H9 (cell line): Measurements from ENCODE around the gene KCNIP1. TPM values are rescaled to one million over a fixed set of nuclear protein-coding genes. Genes with fewer than 3 reads are reported as not detected.

ENCODE experiments used
- DNase-seq: peaks from one replicate; pipeline ENCODE4 v3.0.0-alpha.2; 2017
- H2AFZ ChIP-seq: one replicate; pipeline ENCODE4 v1.6.1; 2013; ENCODE audit warnings: mild to moderate bottlenecking, low read length, control low read depth, moderate library complexity
- H2AK5ac ChIP-seq: 2 replicates; pipeline ENCODE4 v1.6.1; 2013; ENCODE audit warnings: low read length, control low read depth, mixed read lengths; ENCODE audit not compliant: insufficient read length
- H2BK120ac ChIP-seq: one replicate; pipeline ENCODE4 v1.6.1; 2013; ENCODE audit warnings: low read depth, mild to moderate bottlenecking, low read length, control low read depth, inconsistent platforms; ENCODE audit not compliant: poor library complexity, severe bottlenecking
- H2BK12ac ChIP-seq: 2 replicates; pipeline ENCODE4 v1.6.1; 2013; ENCODE audit warnings: low read length, control low read depth, mixed read lengths, low read depth; ENCODE audit not compliant: insufficient read length
- H2BK15ac ChIP-seq: 2 replicates; pipeline ENCODE4 v1.6.1; 2013; ENCODE audit warnings: low read depth, low read length, control low read depth
- H2BK20ac ChIP-seq: one replicate; pipeline ENCODE4 v1.6.1; 2013; ENCODE audit warnings: low read depth, mild to moderate bottlenecking, low read length, control low read depth, inconsistent platforms; ENCODE audit not compliant: poor library complexity, severe bottlenecking
- H2BK5ac ChIP-seq: 2 replicates; pipeline ENCODE4 v1.6.1; 2013; ENCODE audit warnings: low read length, control low read depth, mixed read lengths; ENCODE audit not compliant: insufficient read length
- H3K14ac ChIP-seq: 2 replicates; pipeline ENCODE4 v1.6.1; 2013; ENCODE audit warnings: low read length, control low read depth; ENCODE audit not compliant: insufficient read depth
- H3K18ac ChIP-seq: 2 replicates; pipeline ENCODE4 v1.6.1; 2013; ENCODE audit warnings: low read depth, mild to moderate bottlenecking, mixed read lengths, low read length, control low read depth; ENCODE audit not compliant: insufficient read length
- H3K23ac ChIP-seq: 2 replicates; pipeline ENCODE4 v1.6.1; 2013; ENCODE audit warnings: low read length, control low read depth, mixed read lengths, low read depth; ENCODE audit not compliant: insufficient read length
- H3K23me2 ChIP-seq: 2 replicates; pipeline ENCODE4 v1.6.1; 2013; ENCODE audit warnings: low read depth, mild to moderate bottlenecking, mixed read lengths, low read length, control low read depth; ENCODE audit not compliant: insufficient read length, poor library complexity, severe bottlenecking
- H3K27ac ChIP-seq: 2 replicates; pipeline ENCODE4 v1.5.1; 2013; ENCODE audit warnings: low read length, control low read depth, mixed read lengths, low read depth; ENCODE audit not compliant: insufficient read length
- H3K27me3 ChIP-seq: 2 replicates; pipeline ENCODE4 v1.6.1; 2013; ENCODE audit warnings: low read length, control low read depth, inconsistent platforms; ENCODE audit not compliant: insufficient read depth
- H3K4ac ChIP-seq: 2 replicates; pipeline ENCODE4 v1.6.1; 2013; ENCODE audit warnings: low read depth, mild to moderate bottlenecking, control low read depth, inconsistent platforms, low read length, moderate library complexity
- H3K4me1 ChIP-seq: 2 replicates; pipeline ENCODE4 v1.6.1; 2013; ENCODE audit warnings: low read length, control low read depth, inconsistent platforms; ENCODE audit not compliant: insufficient read depth
- H3K4me2 ChIP-seq: 2 replicates; pipeline ENCODE4 v1.6.1; 2013; ENCODE audit warnings: low read length, control low read depth, mixed read lengths; ENCODE audit not compliant: insufficient read length, insufficient read depth
- H3K56ac ChIP-seq: 2 replicates; pipeline ENCODE4 v1.6.1; 2013; ENCODE audit warnings: low read depth, mild to moderate bottlenecking, mixed read lengths, low read length, control low read depth; ENCODE audit not compliant: insufficient read length
- H3K79me1 ChIP-seq: 2 replicates; pipeline ENCODE4 v1.6.1; 2013; ENCODE audit warnings: low read depth, mild to moderate bottlenecking, moderate library complexity, low read length, control low read depth, inconsistent platforms; ENCODE audit not compliant: insufficient read depth, poor library complexity, severe bottlenecking
- H3K79me2 ChIP-seq: 2 replicates; pipeline ENCODE4 v1.6.1; 2013; ENCODE audit warnings: low read length, control low read depth, inconsistent platforms; ENCODE audit not compliant: insufficient read depth
- H3K9ac ChIP-seq: 2 replicates; pipeline ENCODE4 v1.6.1; 2013; ENCODE audit warnings: low read length, control low read depth, mixed read lengths; ENCODE audit not compliant: insufficient read length; ENCODE audit errors: extremely low read depth
- H3K9me3 ChIP-seq: one replicate; pipeline ENCODE4 v1.6.1; 2013; ENCODE audit warnings: low read depth, low read length, inconsistent platforms; ENCODE audit not compliant: control insufficient read depth
- H3T11ph ChIP-seq: one replicate; pipeline ENCODE4 v1.6.1; 2013; ENCODE audit warnings: mild to moderate bottlenecking, low read length, control low read depth, inconsistent platforms
- H4K20me1 ChIP-seq: one replicate; pipeline ENCODE4 v1.6.1; 2013; ENCODE audit not compliant: control insufficient read depth, insufficient read length, insufficient read depth
- H4K5ac ChIP-seq: 2 replicates; pipeline ENCODE4 v1.6.1; 2013; ENCODE audit warnings: low read depth, mild to moderate bottlenecking, mixed read lengths, low read length, control low read depth; ENCODE audit not compliant: insufficient read length
- H4K8ac ChIP-seq: replicated peaks from 2 replicates; pipeline ENCODE4 v1.6.1; 2013; ENCODE audit warnings: low read length, control low read depth, mixed read lengths, low read depth; ENCODE audit not compliant: insufficient read length
- H4K91ac ChIP-seq: 2 replicates; pipeline ENCODE4 v1.6.1; 2013; ENCODE audit warnings: low read depth, mild to moderate bottlenecking, moderate library complexity, mixed read lengths, low read length, control low read depth; ENCODE audit not compliant: insufficient read length
- H3K27ac Mint-ChIP-seq, 3 experiments: 2 replicates in 2 of 3; 3 replicates in 1 of 3; pipeline ENCODE4 v1.8.0; 2020 to 2021; ENCODE audit warnings: mixed read lengths in 3 of 3, mild to moderate bottlenecking in 1 of 3, moderate library complexity in 1 of 3
- H3K27me3 Mint-ChIP-seq: 2 replicates; pipeline ENCODE4 v1.8.0; 2021; ENCODE audit warnings: low read depth, mild to moderate bottlenecking, moderate library complexity, mixed read lengths
- H3K36me3 Mint-ChIP-seq, 3 experiments: 2 replicates in 2 of 3; 3 replicates in 1 of 3; pipeline ENCODE4 v1.8.0; 2020 to 2021; ENCODE audit warnings: low read depth in 3 of 3, mixed read lengths in 3 of 3; ENCODE audit not compliant: insufficient read depth in 1 of 3
- H3K4me1 Mint-ChIP-seq, 2 experiments: 2 replicates each; pipeline ENCODE4 v1.8.0; 2020; ENCODE audit warnings: mixed read lengths in 2 of 2
- H3K4me3 Mint-ChIP-seq, 2 experiments: 2 replicates in 1 of 2; 3 replicates in 1 of 2; pipeline ENCODE4 v1.8.0; 2020 to 2021; ENCODE audit warnings: mild to moderate bottlenecking in 2 of 2, mixed read lengths in 2 of 2, moderate library complexity in 1 of 2
- H3K9me3 Mint-ChIP-seq, 2 experiments: 2 replicates in 1 of 2; 3 replicates in 1 of 2; pipeline ENCODE4 v1.8.0; 2020; ENCODE audit warnings: mild to moderate bottlenecking in 2 of 2, mixed read lengths in 2 of 2, moderate library complexity in 1 of 2
- WGBS: extraction: QIAGEN DNeasy Blood & Tissue Kit; methylation state at CpG from one replicate; pipeline ENCODE4 v1.1.7; 2013; ENCODE audit warnings: missing lambda C conversion rate, low lambda C conversion rate, mixed read lengths; ENCODE audit not compliant: insufficient read length; ENCODE audit errors: extremely low coverage; 5-methylcytosine and 5-hydroxymethylcytosine counted together
- total RNA-seq: library from RNA; stranded (reverse); gene quantifications from 2 replicates; pipeline ENCODE4 v1.2.1, GENCODE V29; 2021
- TF ChIP-seq, protein P1 (sequence below): fragments of 200-600 bp; sonication (generic); conservative IDR thresholded peaks from 3 replicates; pipeline ENCODE4 v1.8.0; 2021; ENCODE audit warnings: antibody characterized with exemption, mild to moderate bottlenecking

Gene KCNIP1
- total RNA-seq, 1 experiment from 2014 or later, result 0.63 TPM

DNA sequence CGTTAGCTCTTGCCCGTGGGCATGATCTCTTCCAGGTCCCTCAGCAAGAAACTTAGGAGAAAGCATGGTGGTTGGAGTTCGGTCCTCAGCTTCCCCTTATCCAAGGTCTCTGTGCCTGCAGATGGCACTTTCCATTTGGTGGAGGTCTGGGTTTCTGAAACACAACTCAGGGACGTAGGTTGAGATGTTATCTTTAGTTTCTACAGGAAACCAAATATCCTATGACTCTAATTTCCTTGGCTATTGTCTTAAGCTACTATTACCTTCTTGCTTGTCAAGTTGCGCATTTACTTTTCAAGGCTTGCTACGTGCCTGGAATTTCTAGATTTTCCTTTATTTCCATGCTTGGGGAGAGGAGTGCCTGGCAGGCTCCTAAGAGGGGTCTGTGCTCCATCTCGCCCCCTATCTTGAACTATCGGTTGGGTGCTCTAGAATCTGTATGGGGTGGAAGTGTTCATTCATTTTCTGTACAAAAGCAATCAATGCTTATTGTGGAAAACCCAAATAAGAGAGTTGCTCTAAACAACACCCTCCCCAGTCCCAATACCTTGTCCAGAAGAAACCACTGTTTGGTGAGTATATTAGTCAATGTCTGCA is 32.9 kb upstream of the KCNIP1 start:
- no peaks in the 10 kb centered on the region for H3K9me3 ChIP-seq
- peak; percentile 20 for DNase-seq
- WGBS, result no CpG with 5 or more reads among the region's 8 CpGs
- no peaks in the 10 kb centered on the region; the same call in 1 of the 2 replicates for H3K4me1 ChIP-seq
- Mint-ChIP-seq H3K36me3 (no peaks in the 10 kb centered on the region), H3K27me3 (peaks cover 7% of the 10 kb centered on the region), H3K4me1 (peaks cover 29 to 34% of the 10 kb centered on the region in 2 experiments), H3K9me3 (peaks cover 0 to 2% of the 10 kb centered on the region in 2 experiments; a peak in 1 of 5 replicates), H3K4me3 (no peak overlapping the region), H3K27ac (no peak overlapping the region)
- no peak overlapping the region for H2BK15ac ChIP-seq
- no peak overlapping the region for H2AK5ac ChIP-seq
- H4K91ac ChIP-seq, result no peak overlapping the region
- H3K27me3 ChIP-seq, result no peaks in the 10 kb centered on the region
- no peak overlapping the region for H2BK120ac ChIP-seq
- H2BK20ac ChIP-seq, result no peak overlapping the region
- no peak overlapping the region for H3K4ac ChIP-seq
- no peak overlapping the region for H3K27ac ChIP-seq
- no peaks in the 10 kb centered on the region for H3K23me2 ChIP-seq
- H3K23ac ChIP-seq, result no peak overlapping the region
- H3K18ac ChIP-seq, result no peak overlapping the region
- H3K79me2 ChIP-seq, result no peaks in the 10 kb centered on the region
- no peaks in the 10 kb centered on the region for H4K20me1 ChIP-seq
- H3K4me2 ChIP-seq, result no peak overlapping the region
- no peak overlapping the region for H3K9ac ChIP-seq
- H4K8ac ChIP-seq, result no peak overlapping the region
- H3K14ac ChIP-seq, result no peak overlapping the region
- no peaks in the 10 kb centered on the region for H3K79me1 ChIP-seq
- H2BK5ac ChIP-seq, result no peak overlapping the region
- H4K5ac ChIP-seq, result no peak overlapping the region
- no peak overlapping the region for H2AFZ ChIP-seq
- TF ChIP-seq, protein P1, sequence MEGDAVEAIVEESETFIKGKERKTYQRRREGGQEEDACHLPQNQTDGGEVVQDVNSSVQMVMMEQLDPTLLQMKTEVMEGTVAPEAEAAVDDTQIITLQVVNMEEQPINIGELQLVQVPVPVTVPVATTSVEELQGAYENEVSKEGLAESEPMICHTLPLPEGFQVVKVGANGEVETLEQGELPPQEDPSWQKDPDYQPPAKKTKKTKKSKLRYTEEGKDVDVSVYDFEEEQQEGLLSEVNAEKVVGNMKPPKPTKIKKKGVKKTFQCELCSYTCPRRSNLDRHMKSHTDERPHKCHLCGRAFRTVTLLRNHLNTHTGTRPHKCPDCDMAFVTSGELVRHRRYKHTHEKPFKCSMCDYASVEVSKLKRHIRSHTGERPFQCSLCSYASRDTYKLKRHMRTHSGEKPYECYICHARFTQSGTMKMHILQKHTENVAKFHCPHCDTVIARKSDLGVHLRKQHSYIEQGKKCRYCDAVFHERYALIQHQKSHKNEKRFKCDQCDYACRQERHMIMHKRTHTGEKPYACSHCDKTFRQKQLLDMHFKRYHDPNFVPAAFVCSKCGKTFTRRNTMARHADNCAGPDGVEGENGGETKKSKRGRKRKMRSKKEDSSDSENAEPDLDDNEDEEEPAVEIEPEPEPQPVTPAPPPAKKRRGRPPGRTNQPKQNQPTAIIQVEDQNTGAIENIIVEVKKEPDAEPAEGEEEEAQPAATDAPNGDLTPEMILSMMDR, result peak; percentile 51
- no peak overlapping the region for H3K56ac ChIP-seq
- H2BK12ac ChIP-seq, result no peak overlapping the region
- H3T11ph ChIP-seq, result no peak overlapping the region
